ENCODE data around the gene PPA2.

Gene PPA2

GRCh38 chr4:105389167-105389566 is 84.7 kb downstream of the PPA2 start:
- DNase-seq (ENCODE audit: low spot score), result no peak

GRCh38 chr4:105387466-105387865 is 86.4 kb downstream of the PPA2 start:
- no peak for DNase-seq (ENCODE audit: low spot score)

GRCh38 chr4:105386012-105386411 is 87.8 kb downstream of the PPA2 start:
- no peak for DNase-seq (ENCODE audit: low spot score)

GRCh38 chr4:105374071-105374470 is 99.8 kb downstream of the PPA2 start:
- no peak for DNase-seq (ENCODE audit: low spot score)

GRCh38 chr4:105373324-105373723 is 100.5 kb downstream of the PPA2 start:
- DNase-seq (ENCODE audit: low spot score), result no peak

GRCh38 chr4:105369988-105370387 is 103.9 kb downstream of the PPA2 start:
- DNase-seq (ENCODE audit: low spot score), result no peak

GRCh38 chr4:105361053-105361452 is 112.8 kb downstream of the PPA2 start:
- peak; percentile 27 for DNase-seq (ENCODE audit: low spot score)

GRCh38 chr4:105357258-105357980 is 116.4 kb downstream of the PPA2 start:
- DNase-seq (ENCODE audit: low spot score), result peak; percentile 27

GRCh38 chr4:105356194-105356593 is 117.7 kb downstream of the PPA2 start:
- DNase-seq (ENCODE audit: low spot score), result no peak

GRCh38 chr4:105352826-105353225 is 121.0 kb downstream of the PPA2 start:
- DNase-seq (ENCODE audit: low spot score), result no peak

- DNase-seq (ENCODE audit: low spot score), result no peak
Observed at GRCh38 chr4:105351861-105352260, 122.0 kb downstream of the PPA2 start.

- no peak for DNase-seq (ENCODE audit: low spot score)
Observed at GRCh38 chr4:105350859-105351490, 122.9 kb downstream of the PPA2 start.

- DNase-seq (ENCODE audit: low spot score), result no peak
Observed at GRCh38 chr4:105348719-105349118, 125.1 kb downstream of the PPA2 start.

GRCh38 chr4:105346869-105347268 is 127.0 kb downstream of the PPA2 start:
- DNase-seq (ENCODE audit: low spot score), result no peak

- DNase-seq (ENCODE audit: low spot score), result no peak
Observed at GRCh38 chr4:105345838-105346237, 128.0 kb downstream of the PPA2 start.

- no peak for DNase-seq (ENCODE audit: low spot score)
Observed at GRCh38 chr4:105345358-105345757, 128.5 kb downstream of the PPA2 start.

GRCh38 chr4:105344141-105344540 is 129.7 kb downstream of the PPA2 start:
- DNase-seq (ENCODE audit: low spot score), result no peak

- DNase-seq (ENCODE audit: low spot score), result no peak
Observed at GRCh38 chr4:105343146-105343931, 130.5 kb downstream of the PPA2 start.

- no peak for DNase-seq (ENCODE audit: low spot score)
Observed at GRCh38 chr4:105329081-105329480, 144.8 kb downstream of the PPA2 start.

- DNase-seq (ENCODE audit: low spot score), result no peak
Observed at GRCh38 chr4:105327956-105328355, 145.9 kb downstream of the PPA2 start.

- no peak for DNase-seq (ENCODE audit: low spot score)
Observed at GRCh38 chr4:105327222-105327621, 146.6 kb downstream of the PPA2 start.
